Natural killer cell treated with Interleukin-12 subunit alpha and Interleukin-12 subunit beta and Interleukin-15 and Interleukin-18, amount 100 ng/mL, for 72 hours (primary cell): ENCODE measurements around the gene MLNR. TPM values are rescaled to one million over a fixed set of nuclear protein-coding genes. Genes with fewer than 3 reads are reported as not detected.
A peak's percentile ranks its signal among the peaks of the same experiment; 100 is the strongest.

Experiments
- ATAC-seq, 2 donors: fragments of 150-1000 bp; cut with Tn5 transposase in 1 of 2; sonication (Bioruptor Pico), chemical (Tn5 transposase) in 1 of 2; 2 replicates each; pipeline ENCODE4 v1.10.0; 2021
- DNase-seq: peaks from one replicate; pipeline ENCODE4 v3.0.0; 2022; ENCODE audit warnings: low spot score
- H3K27ac Mint-ChIP-seq, 2 donors: 1 replicate in 1 of 2; 2 replicates in 1 of 2; pipeline ENCODE4 v1.8.0; 2022; ENCODE audit warnings: mixed read lengths in 2 of 2, mild to moderate bottlenecking in 1 of 2, moderate library complexity in 1 of 2
- H3K27me3 Mint-ChIP-seq, 2 donors: 1 replicate in 1 of 2; 2 replicates in 1 of 2; pipeline ENCODE4 v1.8.0; 2022; ENCODE audit warnings: mixed read lengths in 2 of 2
- H3K36me3 Mint-ChIP-seq: one replicate; pipeline ENCODE4 v1.8.0; 2022; ENCODE audit warnings: mixed read lengths
- H3K4me1 Mint-ChIP-seq, 2 donors: 1 replicate in 1 of 2; 2 replicates in 1 of 2; pipeline ENCODE4 v1.8.0; 2022; ENCODE audit warnings: low read depth in 2 of 2, mixed read lengths in 2 of 2, mild to moderate bottlenecking in 1 of 2
- H3K4me3 Mint-ChIP-seq: one replicate; pipeline ENCODE4 v1.8.0; 2022; ENCODE audit warnings: mixed read lengths
- H3K9me3 Mint-ChIP-seq: 2 replicates; pipeline ENCODE4 v1.8.0; 2022; ENCODE audit warnings: mixed read lengths
- total RNA-seq, 2 donors: library from RNA; stranded (reverse); gene quantifications; one replicate each; pipeline ENCODE4 v1.2.3, GENCODE V29; 2022

Gene MLNR
- total RNA-seq, 2 donors from 2014 or later = not detected

- Mint-ChIP-seq H3K27ac (no peak overlapping the region), H3K4me3 (no peak overlapping the region), H3K27me3 (peaks cover 29 to 30% of the 10 kb centered on the region in 2 donors), H3K36me3 (no peaks in the 10 kb centered on the region), H3K4me1 (peaks cover 19% of the 10 kb centered on the region in 2 donors), H3K9me3 (no peaks in the 10 kb centered on the region)
- ATAC-seq (no peak), DNase-seq (no peak)
These were observed 3.8 kb upstream of the MLNR start for GRCh38 chr13:49216334-49216733.

GRCh38 chr13:49217962-49218492, 2.1 kb upstream of the MLNR start:
- Mint-ChIP-seq H3K27me3 (peaks cover 42 to 45% of the 10 kb centered on the region in 2 donors), H3K36me3 (no peaks in the 10 kb centered on the region), H3K27ac (no peak overlapping the region), H3K4me1 (peaks cover 19% of the 10 kb centered on the region in 2 donors), H3K9me3 (no peaks in the 10 kb centered on the region), H3K4me3 (peak overlapping the region; percentile 16)
- DNase-seq (no peak), ATAC-seq (no peak)

GRCh38 chr13:49218493-49219051, 1.6 kb upstream of the MLNR start:
- Mint-ChIP-seq H3K36me3 (no peaks in the 10 kb centered on the region), H3K27ac (no peak overlapping the region), H3K4me3 (no peak overlapping the region), H3K4me1 (peaks cover 19% of the 10 kb centered on the region in 2 donors), H3K27me3 (peaks cover 42 to 45% of the 10 kb centered on the region in 2 donors), H3K9me3 (no peaks in the 10 kb centered on the region)
- ATAC-seq (no peak), DNase-seq (no peak)

- Mint-ChIP-seq H3K36me3 (no peaks in the 10 kb centered on the region), H3K4me1 (peaks cover 13% of the 10 kb centered on the region in 2 donors), H3K27ac (no peak overlapping the region), H3K4me3 (peak overlapping the region; percentile 72), H3K27me3 (peaks cover 42 to 45% of the 10 kb centered on the region in 2 donors), H3K9me3 (no peaks in the 10 kb centered on the region)
- DNase-seq (no peak), ATAC-seq (no peak)
These were observed 497 bp upstream of the MLNR start for GRCh38 chr13:49219647-49220035.

- ATAC-seq (peak; percentile 32 to 65), DNase-seq (no peak)
- H3K27me3 Mint-ChIP-seq = peaks cover 48 to 49% of the 10 kb centered on the region in 2 donors
- H3K4me1 Mint-ChIP-seq = peaks cover 5 to 6% of the 10 kb centered on the region in 2 donors
- H3K9me3 Mint-ChIP-seq = no peaks in the 10 kb centered on the region
- H3K4me3 Mint-ChIP-seq = peak overlapping the region; percentile 70
- no peak overlapping the region for H3K27ac Mint-ChIP-seq
- H3K36me3 Mint-ChIP-seq = no peaks in the 10 kb centered on the region
These were observed 885 bp downstream of the MLNR start for GRCh38 chr13:49220856-49221589.

- H3K4me1 Mint-ChIP-seq = peaks cover 5 to 6% of the 10 kb centered on the region in 2 donors
- DNase-seq = no peak
- H3K9me3 Mint-ChIP-seq = no peaks in the 10 kb centered on the region
- ATAC-seq = no peak
- H3K27me3 Mint-ChIP-seq = peaks cover 48 to 49% of the 10 kb centered on the region in 2 donors
- H3K4me3 Mint-ChIP-seq = peak overlapping the region; percentile 70
- no peak overlapping the region for H3K27ac Mint-ChIP-seq
- H3K36me3 Mint-ChIP-seq = no peaks in the 10 kb centered on the region
These were observed 1.4 kb downstream of the MLNR start for GRCh38 chr13:49221590-49221965.

DNA sequence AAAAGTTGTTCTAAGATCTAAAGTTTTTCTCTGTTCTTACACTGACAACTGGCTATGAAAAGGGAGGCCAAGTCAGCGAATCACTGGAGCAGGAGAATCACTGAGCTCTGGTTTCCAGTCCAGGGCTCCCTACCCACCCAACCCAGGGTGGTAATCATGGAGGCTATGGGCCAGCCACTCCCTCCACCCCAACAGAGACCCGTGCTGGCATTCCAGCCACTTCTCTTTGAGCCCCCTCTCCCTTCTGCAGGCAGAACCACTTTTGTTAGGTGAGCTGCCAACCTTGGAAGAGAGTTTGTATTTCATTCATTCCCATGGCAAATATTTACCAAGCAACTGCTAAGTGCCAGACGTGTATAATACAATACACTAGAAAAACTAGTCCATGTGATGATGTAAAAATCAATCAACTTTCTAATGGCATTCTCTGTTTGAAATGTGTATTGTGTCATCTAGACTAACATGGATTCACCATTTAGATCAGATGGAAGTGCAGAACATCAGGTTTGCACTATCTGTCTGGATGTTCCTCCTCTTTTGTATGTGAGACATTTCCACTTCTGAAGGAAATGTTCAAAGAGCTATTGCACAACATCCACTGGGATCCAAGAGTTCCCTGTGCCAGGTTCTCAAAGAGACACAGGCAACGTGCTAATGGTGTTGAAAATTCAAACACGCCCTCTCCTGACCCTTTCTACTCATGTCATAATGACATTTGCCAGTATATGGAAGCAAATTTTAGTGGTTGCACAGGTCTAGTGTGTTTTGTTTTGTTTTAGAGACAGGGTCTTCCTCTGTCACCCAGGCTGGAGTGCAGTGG, 5.3 kb downstream of the MLNR start:
- Mint-ChIP-seq H3K4me3 (no peak overlapping the region), H3K27me3 (peaks cover 24 to 30% of the 10 kb centered on the region in 2 donors), H3K27ac (no peak overlapping the region), H3K4me1 (peaks cover 0 to 2% of the 10 kb centered on the region in 2 donors), H3K36me3 (no peaks in the 10 kb centered on the region), H3K9me3 (no peaks in the 10 kb centered on the region)
- no peak for ATAC-seq
- DNase-seq = no peak

DNA sequence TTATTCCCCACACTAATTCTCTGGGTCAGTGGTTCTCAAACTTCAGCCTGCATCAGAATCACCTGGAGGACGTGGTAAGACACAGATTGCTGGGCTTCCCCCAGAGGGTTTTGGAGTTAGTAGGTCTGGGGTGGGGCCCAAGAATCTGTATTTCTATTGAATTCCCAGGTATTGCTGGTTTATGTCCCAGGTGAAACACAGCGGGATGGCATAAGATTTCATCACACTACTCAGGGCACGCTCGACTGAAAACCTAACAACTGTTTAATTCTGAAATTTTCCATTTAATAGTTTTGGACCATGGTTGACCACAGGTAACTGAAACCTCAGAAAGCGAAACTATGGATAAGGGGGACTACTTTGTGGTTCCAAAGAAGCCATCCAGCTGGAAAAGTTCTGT, 6.5 kb downstream of the MLNR start:
- H3K27me3 Mint-ChIP-seq = peaks cover 19 to 24% of the 10 kb centered on the region in 2 donors
- no peak overlapping the region for H3K4me3 Mint-ChIP-seq
- H3K27ac Mint-ChIP-seq = no peak overlapping the region
- no peaks in the 10 kb centered on the region for H3K36me3 Mint-ChIP-seq
- no peaks in the 10 kb centered on the region for H3K4me1 Mint-ChIP-seq
- ATAC-seq (no peak), DNase-seq (no peak)
- H3K9me3 Mint-ChIP-seq = no peaks in the 10 kb centered on the region

DNA sequence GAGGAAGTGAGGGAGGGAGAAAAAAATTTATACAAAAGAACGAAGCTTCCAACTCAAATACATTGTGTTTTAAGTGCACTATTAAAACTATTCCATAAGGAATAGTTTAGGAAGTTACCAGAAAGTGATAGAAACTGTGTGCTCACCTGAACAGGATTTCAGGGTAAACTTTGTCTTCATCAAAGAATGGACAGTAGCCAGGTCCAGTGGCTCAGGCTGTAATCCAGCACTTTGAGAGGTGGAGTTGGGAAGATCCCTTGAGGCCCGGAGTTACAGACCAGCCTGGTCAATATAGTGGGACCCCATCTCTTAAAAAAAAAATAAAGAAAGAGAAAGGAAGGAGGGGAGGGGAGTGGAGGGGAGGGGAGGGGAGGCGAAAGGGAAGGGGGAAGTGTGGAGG, 14.6 kb downstream of the MLNR start:
- H3K27me3 Mint-ChIP-seq = peaks cover 3 to 5% of the 10 kb centered on the region in 2 donors
- H3K4me1 Mint-ChIP-seq = no peaks in the 10 kb centered on the region
- H3K9me3 Mint-ChIP-seq = no peaks in the 10 kb centered on the region
- no peak overlapping the region for H3K4me3 Mint-ChIP-seq
- no peak for ATAC-seq
- H3K27ac Mint-ChIP-seq = no peak overlapping the region
- H3K36me3 Mint-ChIP-seq = no peaks in the 10 kb centered on the region
- DNase-seq = no peak

GRCh38 chr13:49235856-49236431, 15.8 kb downstream of the MLNR start:
- Mint-ChIP-seq H3K27ac (no peak overlapping the region), H3K4me1 (no peaks in the 10 kb centered on the region), H3K9me3 (no peaks in the 10 kb centered on the region), H3K36me3 (no peaks in the 10 kb centered on the region), H3K27me3 (peaks cover 3 to 5% of the 10 kb centered on the region in 2 donors), H3K4me3 (no peak overlapping the region)
- ATAC-seq (no peak), DNase-seq (no peak)

DNA sequence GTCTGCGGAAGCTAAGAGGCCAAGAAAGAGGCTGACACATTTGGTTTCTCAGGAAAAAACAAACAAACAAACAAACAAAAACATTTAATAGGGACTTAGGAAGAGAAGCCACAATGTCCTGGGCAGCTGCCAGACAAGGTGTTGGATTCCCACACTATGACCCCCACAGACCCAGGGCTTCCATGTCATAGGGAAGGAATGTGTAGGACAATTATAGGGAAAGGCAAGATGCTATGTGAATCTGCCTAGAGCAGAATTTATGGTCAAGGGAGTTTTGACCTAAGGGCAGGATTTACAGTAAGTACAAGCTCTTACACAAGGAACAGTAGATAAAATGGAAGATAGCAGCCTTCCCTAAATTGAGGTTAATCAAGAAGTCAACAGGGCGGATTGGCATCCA, 18.5 kb downstream of the MLNR start:
- ATAC-seq (no peak), DNase-seq (no peak)
- Mint-ChIP-seq H3K4me1 (no peaks in the 10 kb centered on the region), H3K4me3 (no peak overlapping the region), H3K27ac (no peak overlapping the region), H3K27me3 (no peaks in the 10 kb centered on the region), H3K36me3 (no peaks in the 10 kb centered on the region), H3K9me3 (no peaks in the 10 kb centered on the region)

GRCh38 chr13:49240017-49240416, 19.9 kb downstream of the MLNR start:
- H3K36me3 Mint-ChIP-seq = no peaks in the 10 kb centered on the region
- no peaks in the 10 kb centered on the region for H3K9me3 Mint-ChIP-seq
- ATAC-seq (peak in 1 of 2 donors; percentile 59), DNase-seq (no peak)
- H3K4me1 Mint-ChIP-seq = no peaks in the 10 kb centered on the region
- peaks cover 0 to 2% of the 10 kb centered on the region in 2 donors for H3K27me3 Mint-ChIP-seq
- H3K4me3 Mint-ChIP-seq = no peak overlapping the region
- no peak overlapping the region for H3K27ac Mint-ChIP-seq

- no peak overlapping the region for H3K4me3 Mint-ChIP-seq
- peaks cover 0 to 2% of the 10 kb centered on the region in 2 donors for H3K27me3 Mint-ChIP-seq
- no peak overlapping the region for H3K27ac Mint-ChIP-seq
- H3K9me3 Mint-ChIP-seq = no peaks in the 10 kb centered on the region
- ATAC-seq (no peak), DNase-seq (no peak)
- no peaks in the 10 kb centered on the region for H3K36me3 Mint-ChIP-seq
- H3K4me1 Mint-ChIP-seq = no peaks in the 10 kb centered on the region
These were observed 21.2 kb downstream of the MLNR start for GRCh38 chr13:49241296-49241695.
